CD4-positive, alpha-beta T cell (primary cell): ENCODE data around the gene ASXL3. TPM values are rescaled to one million over a fixed set of nuclear protein-coding genes. Genes with fewer than 3 reads are reported as not detected.

Source experiments
- ATAC-seq: fragments of 200-7000 bp; cut with Tn5 transposase; one replicate; pipeline ENCODE4 v1.10.0; 2022; ENCODE audit warnings: mild to moderate bottlenecking; ENCODE audit not compliant: poor library complexity
- CTCF ChIA-PET: fragments of 350-600 bp; sonication (Branson Sonifier 250); formaldehyde crosslinking; loops from one replicate; lab custom pipeline; 2021; ENCODE audit warnings: antibody characterized with exemption, inconsistent platforms; lab: Charles Lee
- POLR2A ChIA-PET: fragments of 350-600 bp; sonication (Branson Sonifier 250); formaldehyde crosslinking; loops from one replicate; lab custom pipeline; 2021; ENCODE audit warnings: antibody characterized with exemption, inconsistent platforms; lab: Charles Lee
- DNase-seq, 14 experiments: peaks; one replicate each; pipeline ENCODE4 v3.0.0-alpha.2; 2013 to 2020; ENCODE audit warnings: mixed read lengths in 2 of 14
- H3K27ac ChIP-seq, 2 donors: one replicate each; pipeline versions ENCODE4 v1.5.1 to v1.7.0; 2013; ENCODE audit warnings: low read length in 2 of 2, low read depth in 1 of 2, mild to moderate bottlenecking in 1 of 2
- H3K27me3 ChIP-seq, 2 experiments: 1 replicate in 1 of 2; 2 replicates in 1 of 2; pipeline versions ENCODE4 v1.6.1 to v1.7.0; 2013; ENCODE audit warnings: low read length in 2 of 2, control low read depth in 1 of 2, mild to moderate bottlenecking in 1 of 2, moderate library complexity in 1 of 2; ENCODE audit not compliant: insufficient read depth in 2 of 2, control insufficient read depth in 1 of 2
- H3K36me3 ChIP-seq: one replicate; pipeline ENCODE4 v1.6.1; 2013; ENCODE audit warnings: low read length, control low read depth; ENCODE audit not compliant: insufficient read depth
- H3K4me1 ChIP-seq: one replicate; pipeline ENCODE4 v1.6.1; 2013; ENCODE audit warnings: low read length, control low read depth; ENCODE audit not compliant: insufficient read depth
- H3K4me3 ChIP-seq: one replicate; pipeline ENCODE4 v1.5.1; 2013; ENCODE audit warnings: mild to moderate bottlenecking, low read length, moderate library complexity
- H3K9me3 ChIP-seq, 2 experiments: 1 replicate in 1 of 2; 2 replicates in 1 of 2; pipeline versions ENCODE4 v1.6.1 to v1.7.0; 2013; ENCODE audit warnings: low read length in 2 of 2, mild to moderate bottlenecking in 2 of 2, control low read depth in 1 of 2, moderate library complexity in 1 of 2; ENCODE audit not compliant: control insufficient read depth in 1 of 2, insufficient read depth in 1 of 2
- H3K27ac Mint-ChIP-seq: one replicate; pipeline ENCODE4 v1.8.0; 2020; ENCODE audit warnings: mixed read lengths
- H3K27me3 Mint-ChIP-seq: one replicate; pipeline ENCODE4 v1.8.0; 2021; ENCODE audit warnings: mixed read lengths
- H3K36me3 Mint-ChIP-seq: one replicate; pipeline ENCODE4 v1.8.0; 2021; ENCODE audit warnings: low read depth, mixed read lengths
- H3K4me1 Mint-ChIP-seq: one replicate; pipeline ENCODE4 v1.8.0; 2021; ENCODE audit warnings: low read depth, mixed read lengths
- H3K4me3 Mint-ChIP-seq: one replicate; pipeline ENCODE4 v1.8.0; 2020; ENCODE audit warnings: mild to moderate bottlenecking, mixed read lengths
- H3K9me3 Mint-ChIP-seq: one replicate; pipeline ENCODE4 v1.8.0; 2020; ENCODE audit warnings: mixed read lengths
- CTCF ChIP-seq: fragments of 200-600 bp; IDR thresholded peaks from one replicate; pipeline ENCODE4 v1.8.0; 2022; ENCODE audit warnings: antibody characterized with exemption, mild to moderate bottlenecking
- intact Hi-C, 2 experiments: fragments of 100-400 bp; cut with DNase I in 1 of 2; cut with micrococcal nuclease in 1 of 2; formaldehyde crosslinking; loops; one replicate each; pipeline versions ENCODE4 v1.15.1 to v1.9.0; 2023 to 2025; cut with DNase I, micrococcal nuclease
- total RNA-seq, 174 experiments: library from RNA in 2 of 174; stranded (reverse) in 2 of 174; gene quantifications; one replicate each; pipeline ENCODE4 v1.2.3 and lab custom pipeline; 2021 to 2026

Gene ASXL3
- total RNA-seq, 2 experiments from 2014 or later, result not detected

- Histone ChIP-seq H3K4me3 (no peak overlapping the region), H3K36me3 (no peaks in the 10 kb centered on the region), H3K9me3 (no peaks in the 10 kb centered on the region), H3K27ac (no peak overlapping the region), H3K4me1 (no peaks in the 10 kb centered on the region), H3K27me3 (no peaks in the 10 kb centered on the region)
- no peaks in the 10 kb centered on the region for H3K9me3 Mint-ChIP-seq
- H3K36me3 Mint-ChIP-seq, result no peaks in the 10 kb centered on the region
- no peak overlapping the region for H3K4me3 Mint-ChIP-seq
- ChIA-PET CTCF (no interaction called here), POLR2A (no interaction called here)
- ATAC-seq (no peak), DNase-seq (no peak)
- no peaks in the 10 kb centered on the region for H3K27me3 Mint-ChIP-seq
- H3K4me1 Mint-ChIP-seq, result no peaks in the 10 kb centered on the region
- no peak overlapping the region for H3K27ac Mint-ChIP-seq
- intact Hi-C loops, result no loop called here
- TF ChIP-seq CTCF, result no peak
These were observed 63.1 kb downstream of the ASXL3 start for GRCh38 chr18:33641141-33641540.

- Histone ChIP-seq H3K9me3 (no peaks in the 10 kb centered on the region), H3K36me3 (no peaks in the 10 kb centered on the region), H3K27me3 (no peaks in the 10 kb centered on the region), H3K4me1 (no peaks in the 10 kb centered on the region), H3K4me3 (no peak overlapping the region), H3K27ac (no peak overlapping the region)
- DNase-seq (no peak), ATAC-seq (no peak)
- no peak for TF ChIP-seq CTCF
- ChIA-PET POLR2A (no interaction called here), CTCF (no interaction called here)
- no peak overlapping the region for H3K27ac Mint-ChIP-seq
- H3K36me3 Mint-ChIP-seq, result no peaks in the 10 kb centered on the region
- H3K27me3 Mint-ChIP-seq, result no peaks in the 10 kb centered on the region
- no peaks in the 10 kb centered on the region for H3K4me1 Mint-ChIP-seq
- no peaks in the 10 kb centered on the region for H3K9me3 Mint-ChIP-seq
- H3K4me3 Mint-ChIP-seq, result no peak overlapping the region
- intact Hi-C loops, result no loop called here
These were observed 66.5 kb downstream of the ASXL3 start for GRCh38 chr18:33644494-33644893.

GRCh38 chr18:33647365-33647764, 69.3 kb downstream of the ASXL3 start:
- ATAC-seq (no peak), DNase-seq (no peak)
- ChIA-PET POLR2A (interaction anchor here (0.7 kb wide), 1 partner anchor 64 kb away, joined by 4 read pairs; no protein-coding TSS in a partner anchor), CTCF (no interaction called here)
- no peak for TF ChIP-seq CTCF
- Mint-ChIP-seq H3K4me1 (no peaks in the 10 kb centered on the region), H3K27ac (no peak overlapping the region), H3K9me3 (no peaks in the 10 kb centered on the region), H3K27me3 (no peaks in the 10 kb centered on the region), H3K4me3 (no peak overlapping the region), H3K36me3 (no peaks in the 10 kb centered on the region)
- H3K27me3 ChIP-seq, result no peaks in the 10 kb centered on the region
- H3K4me3 ChIP-seq, result no peak overlapping the region
- no peaks in the 10 kb centered on the region for H3K36me3 ChIP-seq
- intact Hi-C loops, result no loop called here
- H3K27ac ChIP-seq, result no peak overlapping the region
- H3K4me1 ChIP-seq, result no peaks in the 10 kb centered on the region
- H3K9me3 ChIP-seq, result no peaks in the 10 kb centered on the region
